Neutrophil (primary cell): Measurements from ENCODE around the gene SSNA1.

Source experiments
- H3K27ac ChIP-seq: fragments of 200-600 bp; sonication (generic); 2 replicates; pipeline ENCODE4 v1.5.1; 2016; ENCODE audit warnings: mild to moderate bottlenecking, moderate library complexity
- H3K27me3 ChIP-seq: fragments of 200-600 bp; sonication (generic); 2 replicates; pipeline ENCODE4 v1.6.0; 2016; ENCODE audit warnings: mild to moderate bottlenecking
- H3K36me3 ChIP-seq: fragments of 200-600 bp; sonication (generic); 2 replicates; pipeline ENCODE4 v1.5.1; 2017
- H3K4me1 ChIP-seq, 2 experiments: fragments of 200-600 bp in 1 of 2; sonication (generic) in 1 of 2; 1 replicate in 1 of 2; 2 replicates in 1 of 2; pipeline versions ENCODE4 v1.5.1 to v1.6.1; 2013 to 2016; ENCODE audit warnings: low read depth in 1 of 2, low read length in 1 of 2, mild to moderate bottlenecking in 1 of 2, moderate library complexity in 1 of 2; ENCODE audit not compliant: control insufficient read depth in 1 of 2, insufficient read depth in 1 of 2
- H3K4me3 ChIP-seq, 2 experiments: fragments of 200-600 bp in 1 of 2; sonication (generic) in 1 of 2; 1 replicate in 1 of 2; 2 replicates in 1 of 2; pipeline ENCODE4 v1.5.1; 2013 to 2016; ENCODE audit warnings: low read depth in 1 of 2, low read length in 1 of 2, mild to moderate bottlenecking in 1 of 2, moderate library complexity in 1 of 2
- H3K9me3 ChIP-seq: fragments of 200-600 bp; sonication (generic); 2 replicates; pipeline ENCODE4 v1.5.1; 2016
- CTCF ChIP-seq: fragments of 200-600 bp; sonication (generic); IDR thresholded peaks from 2 replicates; pipeline ENCODE4 v1.5.1; 2016; ENCODE audit warnings: antibody characterized with exemption

The SSNA1 gene

DNA sequence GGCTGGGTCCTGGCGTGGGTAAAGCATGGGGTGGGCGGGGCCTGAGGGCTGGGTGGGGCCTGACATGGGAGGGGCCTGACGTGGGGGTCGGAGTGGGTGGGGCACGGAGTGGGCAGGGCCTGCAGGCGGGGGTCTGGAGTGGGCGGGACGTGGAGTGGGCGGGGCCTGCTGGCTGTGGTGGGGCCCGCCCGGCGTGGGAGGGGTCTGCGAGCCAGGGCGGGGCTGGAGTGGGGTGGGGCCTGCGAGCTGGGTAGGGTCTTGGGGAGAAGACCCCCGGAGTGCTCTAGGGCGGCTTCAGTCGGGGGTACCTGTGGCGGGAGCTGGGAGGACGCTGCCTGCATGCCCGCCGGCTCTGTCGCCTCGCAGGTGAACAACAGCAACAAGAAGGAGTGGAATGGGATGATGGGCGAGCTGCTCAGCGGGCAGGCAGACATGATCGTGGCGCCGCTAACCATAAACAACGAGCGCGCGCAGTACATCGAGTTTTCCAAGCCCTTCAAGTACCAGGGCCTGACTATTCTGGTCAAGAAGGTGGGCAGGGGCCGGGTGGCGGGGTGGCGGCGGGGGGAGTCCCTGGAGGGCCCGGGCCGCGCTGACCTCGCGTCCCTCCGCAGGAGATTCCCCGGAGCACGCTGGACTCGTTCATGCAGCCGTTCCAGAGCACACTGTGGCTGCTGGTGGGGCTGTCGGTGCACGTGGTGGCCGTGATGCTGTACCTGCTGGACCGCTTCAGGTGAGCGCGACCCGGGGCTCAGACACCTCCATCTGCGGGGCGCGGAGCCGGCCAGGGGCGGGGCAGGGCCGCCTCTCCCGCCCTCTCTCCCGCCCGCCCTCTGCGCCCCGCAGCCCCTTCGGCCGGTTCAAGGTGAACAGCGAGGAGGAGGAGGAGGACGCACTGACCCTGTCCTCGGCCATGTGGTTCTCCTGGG is 26.7 kb upstream of the SSNA1 start:
- peaks cover 0 to 7% of the 10 kb centered on the region in 2 experiments for H3K4me1 ChIP-seq
- no peak overlapping the region for H3K4me3 ChIP-seq

DNA sequence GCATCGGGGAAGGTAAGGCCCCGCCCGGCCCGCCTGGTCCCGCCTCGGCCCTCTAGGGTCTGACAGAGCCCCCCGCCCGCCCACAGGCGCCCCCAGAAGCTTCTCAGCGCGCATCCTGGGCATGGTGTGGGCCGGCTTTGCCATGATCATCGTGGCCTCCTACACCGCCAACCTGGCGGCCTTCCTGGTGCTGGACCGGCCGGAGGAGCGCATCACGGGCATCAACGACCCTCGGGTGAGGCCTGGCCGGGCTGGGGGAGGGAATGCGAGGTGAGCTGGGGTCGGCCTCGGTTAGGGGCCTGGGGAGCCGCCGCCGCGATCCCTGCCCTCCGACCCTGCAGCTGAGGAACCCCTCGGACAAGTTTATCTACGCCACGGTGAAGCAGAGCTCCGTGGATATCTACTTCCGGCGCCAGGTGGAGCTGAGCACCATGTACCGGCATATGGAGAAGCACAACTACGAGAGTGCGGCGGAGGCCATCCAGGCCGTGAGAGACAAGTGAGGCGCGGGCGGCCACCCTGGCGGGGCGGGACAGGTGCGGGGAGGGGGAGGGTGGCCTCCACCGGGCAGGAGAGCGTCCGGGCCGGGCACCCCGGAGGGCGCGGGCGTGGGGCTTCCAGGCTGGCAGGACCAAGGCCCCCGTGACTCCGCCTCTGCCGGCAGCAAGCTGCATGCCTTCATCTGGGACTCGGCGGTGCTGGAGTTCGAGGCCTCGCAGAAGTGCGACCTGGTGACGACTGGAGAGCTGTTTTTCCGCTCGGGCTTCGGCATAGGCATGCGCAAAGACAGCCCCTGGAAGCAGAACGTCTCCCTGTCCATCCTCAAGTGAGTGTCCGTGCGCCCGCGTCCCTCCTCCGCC is 25.7 kb upstream of the SSNA1 start:
- TF ChIP-seq CTCF: no peak
- Histone ChIP-seq H3K9me3 (no peaks in the 10 kb centered on the region), H3K36me3 (no peaks in the 10 kb centered on the region), H3K4me3 (peak overlapping the region in 1 of 2 experiments; percentile 10), H3K27ac (no peak overlapping the region), H3K27me3 (peaks cover 100% of the 10 kb centered on the region), H3K4me1 (peaks cover 0 to 7% of the 10 kb centered on the region in 2 experiments)

More for the DNA sequence above, 26.7 kb upstream of the SSNA1 start:
- Histone ChIP-seq H3K36me3 (no peaks in the 10 kb centered on the region), H3K9me3 (no peaks in the 10 kb centered on the region), H3K27me3 (peaks cover 100% of the 10 kb centered on the region), H3K27ac (no peak overlapping the region)
- TF ChIP-seq CTCF: no peak

GRCh38 chr9:137163365-137163715 is 25.1 kb upstream of the SSNA1 start:
- Histone ChIP-seq H3K4me3 (peak overlapping the region in 1 of 2 experiments; percentile 10), H3K36me3 (no peaks in the 10 kb centered on the region), H3K4me1 (peaks cover 0 to 7% of the 10 kb centered on the region in 2 experiments), H3K27me3 (peaks cover 100% of the 10 kb centered on the region), H3K9me3 (no peaks in the 10 kb centered on the region), H3K27ac (no peak overlapping the region)
- TF ChIP-seq CTCF: no peak

- no peaks in the 10 kb centered on the region for H3K9me3 ChIP-seq
- no peak overlapping the region for H3K4me3 ChIP-seq
Observed at GRCh38 chr9:137163805-137164204, 24.7 kb upstream of the SSNA1 start.

More at GRCh38 chr9:137163805-137164204, 24.7 kb upstream of the SSNA1 start:
- H3K27ac ChIP-seq: no peak overlapping the region
- no peak for TF ChIP-seq CTCF
- peaks cover 100% of the 10 kb centered on the region for H3K27me3 ChIP-seq
- no peaks in the 10 kb centered on the region for H3K36me3 ChIP-seq
- peaks cover 0 to 7% of the 10 kb centered on the region in 2 experiments for H3K4me1 ChIP-seq
